ENCODE measurements around the gene RPS29. TPM values are rescaled to one million over a fixed set of nuclear protein-coding genes. Genes with fewer than 3 reads are reported as not detected.

The RPS29 gene
- polyA plus RNA-seq, 1 of the 3 experiments (the other 2 are of a cell fraction): 11,220 TPM

Small RNA genes within 50 kb of the gene (small RNA-seq; reads per million reads assigned to genes)
- 0 reads per million in 7 experiments for gene AL139099.3
- gene AL139099.4: 0 reads per million in 7 experiments
- gene RF00019: 0 reads per million in 7 experiments
- gene RNA5SP384: 0 to 0.13 (median 0) reads per million in 7 experiments

Other genes starting within 250 kb of the RPS29 start
- 9.3 and 9.5 TPM in 2 replicates for gene LRR1, start 12.6 kb upstream of the RPS29 start, polyA plus RNA-seq (2012; rRNA removed)
- 260 and 337 TPM in 2 replicates for gene RPL36AL, start 34.2 kb upstream of the RPS29 start, polyA plus RNA-seq (2012; rRNA removed)
- gene MGAT2, start 34.4 kb upstream of the RPS29 start, polyA plus RNA-seq (2012; rRNA removed): 20.6 and 22.0 TPM in 2 replicates
- gene DNAAF2, start 48.9 kb upstream of the RPS29 start, polyA plus RNA-seq (2012; rRNA removed): 8.9 and 9.9 TPM in 2 replicates
- gene POLE2, start 101.8 kb upstream of the RPS29 start, polyA plus RNA-seq (2012; rRNA removed): 8.1 and 8.5 TPM in 2 replicates
- 0.31 and 0.60 TPM in 2 replicates for gene KLHDC1, start 106.7 kb upstream of the RPS29 start, polyA plus RNA-seq (2012; rRNA removed)
- 41.1 and 52.0 TPM in 2 replicates for gene KLHDC2, start 181.8 kb upstream of the RPS29 start, polyA plus RNA-seq (2012; rRNA removed)